Uterus (tissue), 2 donors: ENCODE data around the gene BRAF.

Experiments used
- CTCF ChIP-seq, 4 experiments: fragments of 200-600 bp in 2 of 4; fragments of 450-650 bp in 2 of 4; sonication (generic) in 2 of 4; IDR thresholded peaks; one replicate each; pipeline ENCODE4 v1.5.1; 2016 to 2019; ENCODE audit warnings: antibody characterized with exemption in 4 of 4, mild to moderate bottlenecking in 2 of 4, moderate library complexity in 1 of 4
- POLR2A ChIP-seq, 2 donors: fragments of 450-650 bp; IDR thresholded peaks; one replicate each; pipeline ENCODE4 v1.6.1; 2016; ENCODE audit warnings: antibody characterized with exemption in 2 of 2, mild to moderate bottlenecking in 1 of 2, moderate library complexity in 1 of 2

GRCh38 chr7:140831724-140832123, 93.0 kb downstream of the BRAF start:
- TF ChIP-seq CTCF (IDR thresholded peaks at IDR 0.05) = no peak
- TF ChIP-seq POLR2A (IDR thresholded peaks at IDR 0.05) = no peak
